AML-193 (cell line): ENCODE results near the gene SLC25A27.
"Not testable (repeated sequence)": the region's sequence is repeated elsewhere in the genome, so short reads cannot be mapped to it uniquely, and the experiment has no call there.

Source experiments
- DNase-seq, 2 experiments: peaks; one replicate each; lab custom pipeline; 2025; lab: John Stamatoyannopoulos, UW

Gene SLC25A27

GRCh38 chr6:46652603-46653438 is at the start of gene SLC25A27, which contains the start of gene CYP39A1:
Gene SLC25A27 (plus strand): TSS chr6:46652975. CDS start chr6:46653193, 218 bp downstream.
Gene CYP39A1 (minus strand): TSS chr6:46652818. CDS start chr6:46652582, 236 bp downstream.
- DNase-seq = no peak

GRCh38 chr6:46605091-46605797 is 47.5 kb upstream of the SLC25A27 start:
- DNase-seq = no peak

- DNase-seq = no peak
Observed at GRCh38 chr6:46606338-46606737, 46.4 kb upstream of the SLC25A27 start.

- no peak for DNase-seq
Observed at GRCh38 chr6:46610862-46611553, 41.8 kb upstream of the SLC25A27 start.

GRCh38 chr6:46612645-46613044 is 40.1 kb upstream of the SLC25A27 start:
- no peak for DNase-seq

GRCh38 chr6:46618726-46619125 is 34.0 kb upstream of the SLC25A27 start:
- DNase-seq = no peak

GRCh38 chr6:46626228-46626909 is 26.4 kb upstream of the SLC25A27 start:
- peak; percentile 42 to 43 for DNase-seq

- DNase-seq = no peak
Observed at GRCh38 chr6:46626976-46627375, 25.8 kb upstream of the SLC25A27 start.

- no peak for DNase-seq
Observed at GRCh38 chr6:46628498-46628897, 24.3 kb upstream of the SLC25A27 start.

GRCh38 chr6:46628976-46629375 is 23.8 kb upstream of the SLC25A27 start:
- no peak for DNase-seq

GRCh38 chr6:46629691-46630090 is 23.1 kb upstream of the SLC25A27 start:
- no peak for DNase-seq

GRCh38 chr6:46632053-46632452 is 20.7 kb upstream of the SLC25A27 start:
- DNase-seq = no peak

GRCh38 chr6:46635462-46635861 is 17.3 kb upstream of the SLC25A27 start:
- DNase-seq = no peak

- no peak for DNase-seq
Observed at GRCh38 chr6:46637145-46637544, 15.6 kb upstream of the SLC25A27 start.

GRCh38 chr6:46637933-46638332 is 14.8 kb upstream of the SLC25A27 start:
- no peak for DNase-seq

- DNase-seq = no peak
Observed at GRCh38 chr6:46638650-46639049, 14.1 kb upstream of the SLC25A27 start.

- no peak for DNase-seq
Observed at GRCh38 chr6:46642928-46643751, 9.6 kb upstream of the SLC25A27 start.

- no peak for DNase-seq
Observed at GRCh38 chr6:46645265-46645664, 7.5 kb upstream of the SLC25A27 start.

- DNase-seq = not testable (repeated sequence)
Observed at GRCh38 chr6:46648108-46648507, 4.7 kb upstream of the SLC25A27 start.

- no peak for DNase-seq
Observed at GRCh38 chr6:46648869-46649492, 3.8 kb upstream of the SLC25A27 start.

GRCh38 chr6:46651006-46651405 is 1.8 kb upstream of the SLC25A27 start:
- DNase-seq = no peak
